Uterus (tissue), 4 donors: Measurements from ENCODE around the gene RBFOX2. TPM values are rescaled to one million over a fixed set of nuclear protein-coding genes. Genes with fewer than 3 reads are reported as not detected.

Source experiments
- DNase-seq, 2 donors: peaks; one replicate each; pipeline ENCODE4 v3.0.0-alpha.2; 2019 to 2020
- H3K27ac ChIP-seq, 2 donors: fragments of 200-600 bp; sonication (generic); 1 replicate in 1 of 2; 2 replicates in 1 of 2; pipeline ENCODE4 v1.5.1; 2016 to 2018
- H3K27me3 ChIP-seq, 2 donors: fragments of 200-600 bp; sonication (generic); one replicate each; pipeline ENCODE4 v1.5.1; 2018 to 2019; ENCODE audit warnings: control low read depth in 1 of 2
- H3K36me3 ChIP-seq, 2 donors: fragments of 200-600 bp; sonication (generic); one replicate each; pipeline ENCODE4 v1.5.1; 2019; ENCODE audit warnings: control low read depth in 1 of 2
- H3K4me1 ChIP-seq, 2 donors: fragments of 200-600 bp; sonication (generic); one replicate each; pipeline ENCODE4 v1.5.1; 2018 to 2019; ENCODE audit warnings: control low read depth in 1 of 2
- H3K4me3 ChIP-seq, 2 donors: fragments of 200-600 bp; sonication (generic); 1 replicate in 1 of 2; 2 replicates in 1 of 2; pipeline ENCODE4 v1.5.1; 2018 to 2019; ENCODE audit warnings: mild to moderate bottlenecking in 1 of 2
- H3K9me3 ChIP-seq, 2 donors: fragments of 200-600 bp; sonication (generic); one replicate each; pipeline ENCODE4 v1.5.1; 2019; ENCODE audit warnings: control low read depth in 1 of 2
- CTCF ChIP-seq, 4 experiments: fragments of 200-600 bp in 2 of 4; fragments of 450-650 bp in 2 of 4; sonication (generic) in 2 of 4; IDR thresholded peaks; one replicate each; pipeline ENCODE4 v1.5.1; 2016 to 2019; ENCODE audit warnings: antibody characterized with exemption in 4 of 4, mild to moderate bottlenecking in 2 of 4, moderate library complexity in 1 of 4
- POLR2A ChIP-seq, 2 donors: fragments of 450-650 bp; IDR thresholded peaks; one replicate each; pipeline ENCODE4 v1.6.1; 2016; ENCODE audit warnings: antibody characterized with exemption in 2 of 2, mild to moderate bottlenecking in 1 of 2, moderate library complexity in 1 of 2
- intact Hi-C: fragments of 100-400 bp; cut with DNase I; formaldehyde crosslinking; loops from one replicate; pipeline ENCODE4 v1.15.1; 2023; ENCODE audit warnings: low total_unique reads
- total RNA-seq, 4 donors: library from RNA; depleted of rRNA in 3 of 4; stranded (reverse); fragments of >200 nt in 3 of 4; gene quantifications; one replicate each; pipeline versions ENCODE4 v1.1.0 to v1.2.4, GENCODE V29; 2014 to 2023
- donor health status: DM: yes; HTN: yes; CAD: no.

RBFOX2 gene
- total RNA-seq, 4 donors from 2014 or later: 81.0 to 311 (median 147) TPM

- Histone ChIP-seq H3K36me3 (no peaks in the 10 kb centered on the region), H3K27ac (peak overlapping the region in 1 of 2 donors; percentile 26), H3K9me3 (no peaks in the 10 kb centered on the region), H3K4me3 (no peak overlapping the region), H3K4me1 (peaks cover 0 to 4% of the 10 kb centered on the region in 2 donors), H3K27me3 (no peaks in the 10 kb centered on the region)
- DNase-seq: no peak
- TF ChIP-seq CTCF (IDR thresholded peaks at IDR 0.05): no peak
- no peak for TF ChIP-seq POLR2A (IDR thresholded peaks at IDR 0.05)
- intact Hi-C loops: no loop called here
Measured at GRCh38 chr22:35888181-35888870, 140.3 kb downstream of the RBFOX2 start.

DNA sequence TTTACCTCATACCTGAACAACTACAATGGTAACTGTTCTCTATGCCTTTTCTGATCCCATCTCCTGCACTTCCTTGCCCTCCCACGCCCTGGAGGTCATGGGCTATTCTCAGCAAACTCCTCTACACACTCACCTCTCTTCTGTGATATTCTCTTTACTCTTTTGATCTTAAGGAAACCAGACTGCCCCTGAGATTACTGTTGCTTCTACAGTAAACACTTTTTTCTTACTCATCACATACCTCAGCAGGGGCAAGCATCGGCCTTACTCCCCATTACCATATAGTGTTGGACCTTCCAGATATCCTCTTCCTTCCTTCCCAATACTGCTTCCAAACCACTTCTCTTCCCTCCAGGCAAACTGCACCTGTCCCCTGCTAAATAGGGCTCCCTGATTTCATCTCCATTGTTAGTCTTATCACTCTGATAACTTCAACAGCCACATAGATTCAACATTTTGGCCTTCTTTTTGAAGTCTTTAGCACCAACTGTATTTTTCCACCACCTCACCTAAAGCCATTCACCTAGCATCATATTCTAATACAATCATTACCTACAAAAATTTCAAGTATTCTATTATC lies 141.2 kb downstream of the RBFOX2 start:
- no peaks in the 10 kb centered on the region for H3K9me3 ChIP-seq

GRCh38 chr22:35886309-35886708 lies 142.3 kb downstream of the RBFOX2 start:
- no peak for TF ChIP-seq CTCF (IDR thresholded peaks at IDR 0.05)
- no peak for TF ChIP-seq POLR2A (IDR thresholded peaks at IDR 0.05)
- H3K4me3 ChIP-seq: no peak overlapping the region
- no peaks in the 10 kb centered on the region for H3K36me3 ChIP-seq
- no peaks in the 10 kb centered on the region for H3K27me3 ChIP-seq
- intact Hi-C loops: no loop called here
- H3K9me3 ChIP-seq: no peaks in the 10 kb centered on the region
- H3K4me1 ChIP-seq: peaks cover 6 to 8% of the 10 kb centered on the region in 2 donors
- no peak overlapping the region for H3K27ac ChIP-seq
- DNase-seq: no peak

More for the DNA sequence above, 141.2 kb downstream of the RBFOX2 start:
- Histone ChIP-seq H3K27me3 (no peaks in the 10 kb centered on the region), H3K27ac (peak overlapping the region in 1 of 2 donors; percentile 26), H3K4me1 (peaks cover 3 to 8% of the 10 kb centered on the region in 2 donors), H3K4me3 (no peak overlapping the region), H3K36me3 (no peaks in the 10 kb centered on the region)
- intact Hi-C loops: no loop called here
- no peak for DNase-seq
- no peak for TF ChIP-seq POLR2A (IDR thresholded peaks at IDR 0.05)
- no peak for TF ChIP-seq CTCF (IDR thresholded peaks at IDR 0.05)

GRCh38 chr22:35884529-35884928 lies 144.1 kb downstream of the RBFOX2 start:
- no peak for DNase-seq
- H3K27ac ChIP-seq: peak overlapping the region in 1 of 2 donors; percentile 7
- intact Hi-C loops: no loop called here

More at GRCh38 chr22:35884529-35884928, 144.1 kb downstream of the RBFOX2 start:
- Histone ChIP-seq H3K4me3 (no peak overlapping the region), H3K36me3 (no peaks in the 10 kb centered on the region), H3K9me3 (no peaks in the 10 kb centered on the region), H3K4me1 (peaks cover 6 to 8% of the 10 kb centered on the region in 2 donors), H3K27me3 (no peaks in the 10 kb centered on the region)
- TF ChIP-seq CTCF (IDR thresholded peaks at IDR 0.05) (no peak), POLR2A (IDR thresholded peaks at IDR 0.05) (no peak)
